ENCODE measurements around the gene THSD7B.

DNA sequence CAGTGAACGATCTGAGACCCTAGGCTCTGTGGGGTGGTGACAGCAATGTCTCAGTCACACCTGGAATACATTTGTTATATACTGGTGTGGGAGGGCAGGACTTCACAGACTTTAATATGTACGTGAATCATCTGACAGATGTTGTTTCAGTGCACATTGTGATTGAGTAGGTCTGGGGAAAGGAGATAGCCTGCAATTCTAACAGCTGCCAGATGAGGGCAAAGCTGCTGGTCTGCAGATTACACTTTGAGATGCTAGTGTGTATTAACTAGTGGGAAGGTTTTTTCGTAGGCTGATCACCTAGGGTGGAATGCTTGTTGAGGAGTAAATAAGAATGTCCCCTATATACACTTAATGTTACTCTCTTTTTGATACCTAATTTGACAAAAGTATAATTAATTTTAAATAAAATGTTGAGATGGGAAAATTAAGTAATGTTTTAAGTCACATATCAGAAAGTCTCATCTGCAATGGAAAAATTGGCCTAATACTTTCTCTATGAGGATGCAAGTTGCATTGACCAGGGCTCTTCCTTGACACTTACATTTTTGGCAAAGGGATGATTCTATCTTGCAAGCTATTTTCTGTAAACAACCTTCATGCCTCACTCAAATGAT is 702.0 kb downstream of the THSD7B start:
- TF ChIP-seq, protein P1, sequence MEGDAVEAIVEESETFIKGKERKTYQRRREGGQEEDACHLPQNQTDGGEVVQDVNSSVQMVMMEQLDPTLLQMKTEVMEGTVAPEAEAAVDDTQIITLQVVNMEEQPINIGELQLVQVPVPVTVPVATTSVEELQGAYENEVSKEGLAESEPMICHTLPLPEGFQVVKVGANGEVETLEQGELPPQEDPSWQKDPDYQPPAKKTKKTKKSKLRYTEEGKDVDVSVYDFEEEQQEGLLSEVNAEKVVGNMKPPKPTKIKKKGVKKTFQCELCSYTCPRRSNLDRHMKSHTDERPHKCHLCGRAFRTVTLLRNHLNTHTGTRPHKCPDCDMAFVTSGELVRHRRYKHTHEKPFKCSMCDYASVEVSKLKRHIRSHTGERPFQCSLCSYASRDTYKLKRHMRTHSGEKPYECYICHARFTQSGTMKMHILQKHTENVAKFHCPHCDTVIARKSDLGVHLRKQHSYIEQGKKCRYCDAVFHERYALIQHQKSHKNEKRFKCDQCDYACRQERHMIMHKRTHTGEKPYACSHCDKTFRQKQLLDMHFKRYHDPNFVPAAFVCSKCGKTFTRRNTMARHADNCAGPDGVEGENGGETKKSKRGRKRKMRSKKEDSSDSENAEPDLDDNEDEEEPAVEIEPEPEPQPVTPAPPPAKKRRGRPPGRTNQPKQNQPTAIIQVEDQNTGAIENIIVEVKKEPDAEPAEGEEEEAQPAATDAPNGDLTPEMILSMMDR (conservative IDR thresholded peaks at IDR 0.05 in 1 of 2, IDR thresholded peaks at IDR 0.05 in 1 of 2; ENCODE audit: extremely low read depth in 1 of 2, insufficient read depth in 1 of 2, low read depth in 1 of 2, low read length in 2 of 2) = peak; percentile 77 to 87
- TF ChIP-seq EZH2 (IDR thresholded peaks at IDR 0.05; ENCODE audit: borderline replicate concordance, low read length) = no peak

All from mammary epithelial cell (primary cell).